Measurements from ENCODE around the gene PTPN3. TPM values are rescaled to one million over a fixed set of nuclear protein-coding genes. Genes with fewer than 3 reads are reported as not detected.

Gene PTPN3
- polyA plus RNA-seq, 1 donor (not counting 4 experiments of a cell fraction or from before 2014, with no cell fraction given): 19.9 TPM

- no peak overlapping the region for H3K4me2 ChIP-seq (ENCODE audit: control insufficient read depth, extremely low read depth, insufficient read depth, low read depth, low read length)
- H3K27me3 ChIP-seq (ENCODE audit: control insufficient read depth, extremely low read depth, insufficient read depth, low read length): no peaks in the 10 kb centered on the region
- TF ChIP-seq CTCF (optimal IDR thresholded peaks at IDR 0.05 in 1 of 3, IDR thresholded peaks at IDR 0.05 in 1 of 3, conservative IDR thresholded peaks at IDR 0.05 in 1 of 3; ENCODE audit: extremely low read depth in 1 of 3, insufficient read depth in 2 of 3, low read length in 3 of 3) (no peak), EZH2 (IDR thresholded peaks at IDR 0.05; ENCODE audit: low read length) (no peak)
- peaks cover 19% of the 10 kb centered on the region for H3K4me1 ChIP-seq (ENCODE audit: control insufficient read depth, extremely low read depth, insufficient read depth, low read length)
- dilution Hi-C loops (cut with MboI; ENCODE audit: extremely low pct_ligation_motif_present, low sequenced_read_pairs): no loop called here
- no peaks in the 10 kb centered on the region for H3K79me2 ChIP-seq (ENCODE audit: control insufficient read depth, insufficient read depth, low read length)
- H3K27ac ChIP-seq (ENCODE audit: control insufficient read depth, insufficient read depth, low read length): no peak overlapping the region
- no peak overlapping the region for H3K4me3 ChIP-seq (ENCODE audit: control insufficient read depth in 2 of 3, extremely low read depth in 1 of 3, insufficient read depth in 2 of 3, low read depth in 1 of 3, low read length in 3 of 3)
- H3K36me3 ChIP-seq (ENCODE audit: control insufficient read depth in 2 of 2, extremely low read depth in 1 of 2, insufficient read depth in 2 of 2, low read length in 2 of 2): no peaks in the 10 kb centered on the region
- H4K20me1 ChIP-seq (ENCODE audit: control insufficient read depth, extremely low read depth, insufficient read depth, low read length): no peaks in the 10 kb centered on the region
- no peak overlapping the region for H3K9ac ChIP-seq (ENCODE audit: control insufficient read depth, extremely low read depth, insufficient read depth, low read length)
- no peak for DNase-seq (ENCODE audit: low read depth, low spot score)
- H3K9me1 ChIP-seq (ENCODE audit: control insufficient read depth, extremely low read depth, insufficient read depth, low read length): no peaks in the 10 kb centered on the region
- FAIRE-seq: no peak
- no peak overlapping the region for H2AFZ ChIP-seq (ENCODE audit: control insufficient read depth, low read length)
- no peaks in the 10 kb centered on the region for H3K9me3 ChIP-seq (ENCODE audit: control insufficient read depth, low read depth, low read length)
Measured at GRCh38 chr9:109346904-109347303, 151.2 kb downstream of the PTPN3 start.

- Histone ChIP-seq H3K27ac (ENCODE audit: control insufficient read depth, insufficient read depth, low read length) (peak overlapping the region; percentile 79), H3K4me1 (ENCODE audit: control insufficient read depth, extremely low read depth, insufficient read depth, low read length) (peaks cover 26% of the 10 kb centered on the region)
Measured at GRCh38 chr9:109344866-109345265, 153.2 kb downstream of the PTPN3 start.

More at GRCh38 chr9:109344866-109345265, 153.2 kb downstream of the PTPN3 start:
- peak overlapping the region; percentile 28 for H2AFZ ChIP-seq (ENCODE audit: control insufficient read depth, low read length)
- peak overlapping the region; percentile 79 for H3K4me2 ChIP-seq (ENCODE audit: control insufficient read depth, extremely low read depth, insufficient read depth, low read depth, low read length)
- no peaks in the 10 kb centered on the region for H3K27me3 ChIP-seq (ENCODE audit: control insufficient read depth, extremely low read depth, insufficient read depth, low read length)
- dilution Hi-C loops (cut with MboI; ENCODE audit: extremely low pct_ligation_motif_present, low sequenced_read_pairs): no loop called here
- H3K9me1 ChIP-seq (ENCODE audit: control insufficient read depth, extremely low read depth, insufficient read depth, low read length): no peaks in the 10 kb centered on the region
- peak overlapping the region; percentile 67 for H3K9ac ChIP-seq (ENCODE audit: control insufficient read depth, extremely low read depth, insufficient read depth, low read length)
- DNase-seq (ENCODE audit: low read depth, low spot score) (no peak), FAIRE-seq (no peak)
- H3K79me2 ChIP-seq (ENCODE audit: control insufficient read depth, insufficient read depth, low read length): no peaks in the 10 kb centered on the region
- peak overlapping the region in 1 of 3 experiments; percentile 37 for H3K4me3 ChIP-seq (ENCODE audit: control insufficient read depth in 2 of 3, extremely low read depth in 1 of 3, insufficient read depth in 2 of 3, low read depth in 1 of 3, low read length in 3 of 3)
- H4K20me1 ChIP-seq (ENCODE audit: control insufficient read depth, extremely low read depth, insufficient read depth, low read length): no peaks in the 10 kb centered on the region
- no peaks in the 10 kb centered on the region for H3K9me3 ChIP-seq (ENCODE audit: control insufficient read depth, low read depth, low read length)
- no peaks in the 10 kb centered on the region for H3K36me3 ChIP-seq (ENCODE audit: control insufficient read depth in 2 of 2, extremely low read depth in 1 of 2, insufficient read depth in 2 of 2, low read length in 2 of 2)
- TF ChIP-seq EZH2 (IDR thresholded peaks at IDR 0.05; ENCODE audit: low read length) (no peak), CTCF (optimal IDR thresholded peaks at IDR 0.05 in 1 of 3, IDR thresholded peaks at IDR 0.05 in 1 of 3, conservative IDR thresholded peaks at IDR 0.05 in 1 of 3; ENCODE audit: extremely low read depth in 1 of 3, insufficient read depth in 2 of 3, low read length in 3 of 3) (no peak)
